NB4 (cell line): ENCODE results near the gene GDPD1.
A peak's percentile ranks its signal among the peaks of the same experiment; 100 is the strongest.
"Not testable (repeated sequence)": the region's sequence is repeated elsewhere in the genome, so short reads cannot be mapped to it uniquely, and the experiment has no call there.

ENCODE experiments used
- DNase-seq: peaks from one replicate; pipeline ENCODE4 v3.0.0; 2010; ENCODE audit warnings: low read depth
- H3K4me3 ChIP-seq: one replicate; pipeline ENCODE4 v1.5.1; 2011; ENCODE audit warnings: mild to moderate bottlenecking, low read depth, low read length, moderate library complexity
- CTCF ChIP-seq: IDR thresholded peaks from one replicate; pipeline ENCODE4 v1.5.1; 2012; ENCODE audit warnings: low read depth, low read length
- MAX ChIP-seq: IDR thresholded peaks from 2 replicates; pipeline ENCODE4 v1.6.1; 2011; ENCODE audit warnings: low read depth, low read length
- MYC ChIP-seq: IDR thresholded peaks from 2 replicates; pipeline ENCODE4 v1.6.1; 2011; ENCODE audit warnings: low read depth, low read length
- POLR2A ChIP-seq: IDR thresholded peaks from 2 replicates; pipeline ENCODE4 v1.6.1; 2011; ENCODE audit warnings: mild to moderate bottlenecking; ENCODE audit not compliant: insufficient read length; ENCODE audit errors: extremely low read depth

GDPD1 gene

GRCh38 chr17:59220328-59221158 lies at the start of gene GDPD1:
Gene GDPD1 (plus strand): TSS chr17:59220511. CDS start chr17:59220610, 99 bp downstream.
- H3K4me3 ChIP-seq, result peak within 1 kb of the TSS; percentile 69
- peak; percentile 93 for DNase-seq
- TF ChIP-seq MAX (no peak), POLR2A (peak; percentile 43), CTCF (peak; percentile 35), MYC (no peak)

GRCh38 chr17:59172436-59173004 lies 47.8 kb upstream of the GDPD1 start:
- no peak overlapping the region for H3K4me3 ChIP-seq
- no peak for DNase-seq
- TF ChIP-seq MYC, result no peak
- TF ChIP-seq CTCF, result no peak
- no peak for TF ChIP-seq MAX
- no peak for TF ChIP-seq POLR2A

- TF ChIP-seq POLR2A, result no peak
- TF ChIP-seq MYC, result no peak
- no peak for TF ChIP-seq CTCF
- no peak for TF ChIP-seq MAX
- no peak for DNase-seq
- no peak overlapping the region for H3K4me3 ChIP-seq
Measured at GRCh38 chr17:59174671-59175070, 45.6 kb upstream of the GDPD1 start.

- no peak for TF ChIP-seq MYC
- TF ChIP-seq POLR2A, result no peak
- TF ChIP-seq MAX, result no peak
- TF ChIP-seq CTCF, result no peak
- no peak for DNase-seq
- no peak overlapping the region for H3K4me3 ChIP-seq
Measured at GRCh38 chr17:59175076-59175475, 45.2 kb upstream of the GDPD1 start.

GRCh38 chr17:59178266-59178985 lies 41.9 kb upstream of the GDPD1 start:
- TF ChIP-seq POLR2A (no peak), CTCF (no peak), MAX (no peak), MYC (no peak)
- H3K4me3 ChIP-seq, result no peak overlapping the region
- DNase-seq, result no peak

- not testable (repeated sequence) for H3K4me3 ChIP-seq, DNase-seq
Measured at GRCh38 chr17:59179601-59180000, 40.7 kb upstream of the GDPD1 start.
